Placental epithelial cell (primary cell): ENCODE results near the gene TRIM49B. TPM values are rescaled to one million over a fixed set of nuclear protein-coding genes. Genes with fewer than 3 reads are reported as not detected.

Experiments used
- small RNA-seq: library from RNA; depleted of rRNA; stranded (forward); fragments of <200 nt; gene quantifications from one replicate; pipeline ENCODE3, GENCODE V24; 2012
- total RNA-seq: library from RNA; depleted of rRNA; stranded (reverse); fragments of >200 nt; gene quantifications from 2 replicates; pipeline ENCODE4 v1.2.3, GENCODE V29; 2012

The TRIM49B gene
- not detected in 2 replicates for total RNA-seq

DNA sequence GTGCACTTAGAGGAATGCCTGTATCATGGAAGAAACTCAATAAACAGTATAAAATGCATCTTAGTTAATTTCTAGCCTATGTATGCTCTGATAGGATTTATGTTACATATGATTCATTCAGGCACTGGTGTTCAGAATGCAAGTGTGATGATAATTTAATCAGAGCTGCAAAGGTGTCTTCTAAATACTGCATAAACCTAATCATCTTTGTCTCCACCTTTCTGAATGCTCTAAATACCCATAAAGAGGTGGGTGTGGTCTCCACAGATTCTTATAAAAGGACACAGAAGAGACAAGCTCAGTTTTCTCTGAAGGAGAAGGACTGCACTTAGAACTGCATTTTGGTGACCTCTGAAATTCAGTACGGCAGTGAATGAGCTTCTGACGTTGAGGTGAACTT is at the start of gene TRIM49B:
TSS of gene TRIM49B (plus strand) at position 301 of the 400 bp plus-strand sequence. CDS start 2,777 bp downstream, outside the sequence.

DNA sequence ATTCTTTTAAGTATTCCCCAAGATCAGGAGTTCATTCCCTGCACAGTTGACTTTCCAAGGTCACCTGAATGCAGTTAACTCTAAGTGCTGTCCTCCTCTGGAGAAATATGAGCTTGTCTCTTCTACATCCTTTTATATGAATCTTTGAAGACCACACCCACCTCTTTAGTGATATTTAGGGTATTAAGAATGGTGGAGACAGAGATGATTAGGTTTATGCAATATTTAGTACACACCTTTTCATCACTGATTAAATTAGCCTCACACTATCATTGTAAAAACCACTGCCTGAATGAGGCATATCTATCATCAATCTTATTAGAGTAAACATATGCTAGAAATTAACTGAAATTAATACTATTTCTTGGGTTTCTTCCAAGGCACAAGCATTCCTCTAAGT is 44.8 kb upstream of the TRIM49B start, which contains the start of gene TRIM51G:
TSS of gene TRIM51G (minus strand) at position 101 of the 400 bp plus-strand sequence. CDS start 2,190 bp downstream, outside the sequence.

DNA sequence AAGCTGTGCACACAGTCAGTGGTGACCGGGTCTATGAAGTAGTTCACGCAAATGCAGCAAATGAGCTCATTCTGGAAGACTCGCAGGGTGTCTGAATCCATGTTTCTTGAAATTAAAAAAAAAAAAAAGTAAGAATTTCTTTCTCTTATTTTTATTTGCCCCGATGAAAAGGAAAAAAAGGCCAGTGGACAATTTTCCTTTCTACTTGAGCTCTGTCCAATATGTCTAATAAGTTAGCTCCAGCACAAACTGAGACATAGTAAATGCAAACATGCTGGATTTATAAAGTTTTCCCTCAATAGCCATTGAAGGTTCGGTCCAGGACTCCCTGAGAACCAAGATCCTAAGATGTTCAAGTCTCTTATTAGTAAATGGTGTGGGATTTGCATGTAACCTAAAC is 30.4 kb downstream of the TRIM49B start, which contains the start of gene TRIM64C:
TSS of gene TRIM64C (minus strand) at position 101 of the 400 bp plus-strand sequence. CDS start at position 101, 0 bp downstream.

Small RNA genes within 50 kb of the gene (small RNA-seq; reads per million reads assigned to genes)
- not detected for gene AC084851.1

Other genes starting within 250 kb of the TRIM49B start
- gene TRIM51G, start 44.9 kb upstream of the TRIM49B start, total RNA-seq: not detected in 2 replicates
- gene TRIM64C, start 30.3 kb downstream of the TRIM49B start, total RNA-seq: not detected in 2 replicates
- gene FOLH1, start 179.8 kb downstream of the TRIM49B start, total RNA-seq: not detected in 2 replicates